WTC11 (cell line): Measurements from ENCODE around the gene ARHGAP10. TPM values are rescaled to one million over a fixed set of nuclear protein-coding genes. Genes with fewer than 3 reads are reported as not detected.

ENCODE experiments used
- ATAC-seq: fragments of 200-7000 bp; cut with Tn5 transposase; 2 replicates; pipeline ENCODE4 v1.10.0; 2021; ENCODE audit warnings: mild to moderate bottlenecking, moderate library complexity
- CTCF ChIA-PET: fragments of 300-600 bp; sonication (Branson Sonifier 250); formaldehyde crosslinking; loops from one replicate; lab custom pipeline; 2021; ENCODE audit warnings: antibody characterized with exemption; lab: Charles Lee
- POLR2A ChIA-PET: fragments of 350-600 bp; sonication (Branson Sonifier 250); formaldehyde crosslinking; loops from one replicate; lab custom pipeline; 2021; ENCODE audit warnings: antibody characterized with exemption; lab: Charles Lee
- DNase-seq: peaks from one replicate; pipeline ENCODE4 v3.0.0; 2021; ENCODE audit warnings: low spot score
- H3K27ac Mint-ChIP-seq: 2 replicates; pipeline ENCODE4 v1.8.0; 2021; ENCODE audit warnings: mixed read lengths
- H3K27me3 Mint-ChIP-seq: 2 replicates; pipeline ENCODE4 v1.8.0; 2021; ENCODE audit warnings: low read depth, mild to moderate bottlenecking, moderate library complexity, mixed read lengths
- H3K36me3 Mint-ChIP-seq: 2 replicates; pipeline ENCODE4 v1.8.0; 2021; ENCODE audit warnings: mixed read lengths
- H3K4me1 Mint-ChIP-seq: 2 replicates; pipeline ENCODE4 v1.8.0; 2022; ENCODE audit warnings: mixed read lengths
- H3K4me3 Mint-ChIP-seq: 2 replicates; pipeline ENCODE4 v1.8.0; 2021; ENCODE audit warnings: mild to moderate bottlenecking, moderate library complexity, mixed read lengths
- H3K9me3 Mint-ChIP-seq: 2 replicates; pipeline ENCODE4 v1.8.0; 2021; ENCODE audit warnings: mixed read lengths
- FOXJ3 ChIP-seq: sonication (generic); formaldehyde crosslinking; IDR thresholded peaks from 2 replicates; pipeline ENCODE4 v1.9.0; 2021; ENCODE audit warnings: missing genetic modification reagents, mild to moderate bottlenecking, borderline replicate concordance
- JAZF1 ChIP-seq: fragments of 250-450 bp; sonication (Bioruptor Pico); IDR thresholded peaks from 2 replicates; pipeline ENCODE4 v1.9.0; 2021; ENCODE audit warnings: moderate library complexity, mild to moderate bottlenecking, inconsistent platforms
- MYBL2 ChIP-seq: sonication (generic); formaldehyde crosslinking; IDR thresholded peaks from 2 replicates; pipeline ENCODE4 v1.8.1; 2023; ENCODE audit warnings: mild to moderate bottlenecking, moderate library complexity, missing genetic modification reagents
- NFE2L1 ChIP-seq: sonication (generic); formaldehyde crosslinking; IDR thresholded peaks from 2 replicates; pipeline ENCODE4 v1.8.1; 2023; ENCODE audit warnings: missing genetic modification reagents
- NR1H2 ChIP-seq: sonication (generic); formaldehyde crosslinking; IDR thresholded peaks from 2 replicates; pipeline ENCODE4 v1.9.0; 2021; ENCODE audit warnings: mild to moderate bottlenecking, moderate library complexity, missing genetic modification reagents
- NR2C2 ChIP-seq: sonication (generic); formaldehyde crosslinking; IDR thresholded peaks from 2 replicates; pipeline ENCODE4 v1.8.0; 2022; ENCODE audit warnings: mild to moderate bottlenecking, missing genetic modification reagents
- SOX15 ChIP-seq: fragments of 250-450 bp; sonication (Bioruptor Pico); IDR thresholded peaks from 2 replicates; pipeline ENCODE4 v1.9.0; 2021; ENCODE audit warnings: mild to moderate bottlenecking
- SP1 ChIP-seq: sonication (generic); formaldehyde crosslinking; conservative IDR thresholded peaks from 2 replicates; pipeline ENCODE4 v1.8.1; 2022; ENCODE audit warnings: missing genetic modification reagents
- TP53 ChIP-seq: sonication (generic); formaldehyde crosslinking; IDR thresholded peaks from 2 replicates; pipeline ENCODE4 v1.8.1; 2023; ENCODE audit warnings: mild to moderate bottlenecking, missing genetic modification reagents
- ZNF121 ChIP-seq: sonication (generic); formaldehyde crosslinking; IDR thresholded peaks from 2 replicates; pipeline ENCODE4 v1.8.0; 2023; ENCODE audit warnings: missing genetic modification reagents
- ZNF219 ChIP-seq: sonication (generic); formaldehyde crosslinking; IDR thresholded peaks from 2 replicates; pipeline ENCODE4 v1.8.0; 2023; ENCODE audit warnings: missing genetic modification reagents, mild to moderate bottlenecking, borderline replicate concordance
- ZNF232 ChIP-seq: sonication (generic); formaldehyde crosslinking; IDR thresholded peaks from 2 replicates; pipeline ENCODE4 v1.8.0; 2022; ENCODE audit warnings: mild to moderate bottlenecking, missing genetic modification reagents
- ZNF263 ChIP-seq: sonication (generic); formaldehyde crosslinking; IDR thresholded peaks from 2 replicates; pipeline ENCODE4 v1.8.1; 2022; ENCODE audit warnings: low read depth, mild to moderate bottlenecking, moderate library complexity, missing genetic modification reagents
- ZNF281 ChIP-seq: sonication (generic); formaldehyde crosslinking; IDR thresholded peaks from 2 replicates; pipeline ENCODE4 v1.8.0; 2023; ENCODE audit warnings: mild to moderate bottlenecking, missing genetic modification reagents
- ZNF317 ChIP-seq: sonication (generic); formaldehyde crosslinking; IDR thresholded peaks from 2 replicates; pipeline ENCODE4 v1.8.1; 2023; ENCODE audit warnings: low read depth, mild to moderate bottlenecking, moderate library complexity, missing genetic modification reagents, borderline replicate concordance
- ZNF396 ChIP-seq: fragments of 250-450 bp; sonication (Bioruptor Pico); IDR thresholded peaks from 2 replicates; pipeline ENCODE4 v1.8.0; 2021; ENCODE audit warnings: mild to moderate bottlenecking, moderate library complexity, borderline replicate concordance
- ZNF671 ChIP-seq: fragments of 250-450 bp; sonication (Bioruptor Pico); IDR thresholded peaks from 2 replicates; pipeline ENCODE4 v1.8.0; 2021; ENCODE audit warnings: mild to moderate bottlenecking
- total RNA-seq: library from RNA; stranded (reverse); gene quantifications from 3 replicates; pipeline ENCODE4 v1.2.3, GENCODE V29; 2021
- TF ChIP-seq, protein P1 (sequence below): sonication (generic); formaldehyde crosslinking; IDR thresholded peaks from 2 replicates; pipeline ENCODE4 v1.8.0; 2023; ENCODE audit warnings: missing genetic modification reagents, mild to moderate bottlenecking, borderline replicate concordance
- TF ChIP-seq, protein P2 (sequence below): sonication (generic); formaldehyde crosslinking; IDR thresholded peaks from 2 replicates; pipeline ENCODE4 v1.8.0; 2022; ENCODE audit warnings: mild to moderate bottlenecking, missing genetic modification reagents
- TF ChIP-seq, protein P3 (sequence below): fragments of 250-450 bp; sonication (Bioruptor Pico); IDR thresholded peaks from 2 replicates; pipeline ENCODE4 v1.9.0; 2021; ENCODE audit warnings: mild to moderate bottlenecking
- TF ChIP-seq, protein P4 (sequence below): sonication (generic); formaldehyde crosslinking; IDR thresholded peaks from 2 replicates; pipeline ENCODE4 v1.8.1; 2023; ENCODE audit warnings: mild to moderate bottlenecking, moderate library complexity, missing genetic modification reagents
- TF ChIP-seq, protein P5 (sequence below): fragments of 250-450 bp; sonication (Bioruptor Pico); IDR thresholded peaks from 2 replicates; pipeline ENCODE4 v1.9.0; 2021; ENCODE audit warnings: mild to moderate bottlenecking
- TF ChIP-seq, protein P6 (sequence below): fragments of 250-450 bp; sonication (Bioruptor Pico); IDR thresholded peaks from 2 replicates; pipeline ENCODE4 v1.8.0; 2021; ENCODE audit warnings: mild to moderate bottlenecking

ARHGAP10 gene
- total RNA-seq, 1 experiment from 2014 or later, result 9.6 TPM

DNA sequence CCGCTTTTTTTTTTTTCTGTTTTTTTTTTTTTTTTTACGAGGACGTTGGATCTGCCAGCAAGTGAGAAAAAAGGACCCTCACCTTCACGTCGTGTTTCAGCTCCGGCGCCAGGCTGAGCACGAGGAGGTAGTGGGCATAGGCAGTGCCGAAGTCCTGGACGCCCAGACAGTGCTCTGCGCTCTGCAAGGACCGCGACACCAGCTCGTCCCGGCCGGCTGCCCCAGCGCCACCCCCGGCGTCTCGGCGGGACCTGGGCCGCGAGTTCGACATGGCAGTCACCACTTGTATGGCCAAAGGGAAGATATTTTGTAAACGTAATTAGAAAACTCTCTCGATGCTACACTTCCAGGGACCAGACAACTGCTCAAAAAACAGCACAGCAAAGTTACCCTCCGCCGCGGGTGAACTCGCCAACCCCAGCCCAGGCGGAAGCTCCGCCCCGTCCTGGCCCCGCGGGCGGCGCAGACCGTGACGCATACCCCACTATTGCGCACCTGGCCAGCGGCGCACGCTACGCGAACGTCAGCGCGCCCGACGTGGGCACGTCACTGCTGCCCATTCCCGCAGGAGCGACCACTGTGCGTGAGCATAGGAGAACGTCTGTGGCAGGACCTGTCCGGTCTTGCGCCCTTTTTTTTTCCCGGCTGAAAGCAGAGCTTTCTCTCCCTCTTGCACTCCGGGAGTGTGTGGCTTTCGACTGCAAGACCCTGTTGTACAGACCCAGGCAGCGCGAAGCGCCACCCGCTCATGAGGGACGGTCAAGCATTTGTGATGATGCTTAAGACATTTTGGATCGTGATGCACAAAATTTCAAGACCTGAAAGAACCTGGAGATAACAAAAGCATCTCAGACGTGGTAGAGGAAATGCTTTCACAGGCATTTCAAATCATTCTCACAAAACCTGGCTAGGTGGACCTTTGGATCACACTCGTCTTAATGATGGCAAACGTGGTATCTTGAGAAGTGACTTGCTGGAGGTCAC, 47.9 kb upstream of the ARHGAP10 start, which contains the start of gene PRMT9:
Gene PRMT9, minus strand, starts transcription at position 447 of the 984 bp plus-strand sequence. Its CDS starts 176 bp downstream, at position 271.
- ATAC-seq (peak; percentile 93), DNase-seq (peak; percentile 83)
- Mint-ChIP-seq H3K27me3 (peaks cover 4% of the 10 kb centered on the region; the same call in 1 of the 2 replicates), H3K4me3 (peak within 1 kb of the TSS; percentile 84), H3K4me1 (peaks cover 20% of the 10 kb centered on the region), H3K36me3 (peaks cover under 1% of the 10 kb centered on the region), H3K9me3 (no peaks in the 10 kb centered on the region), H3K27ac (peak within 1 kb of the TSS; percentile 97)
- CTCF ChIA-PET, result interaction anchor here (0.6 to 3.3 kb wide), 6 partner anchors 43 to 333 kb away, joined by 3 to 34 read pairs (median 4); partner anchors contain the start of gene TMEM184C
- POLR2A ChIA-PET, result interaction anchor here (1.1 to 2.3 kb wide), 5 partner anchors 9 to 67 kb away, joined by 3 to 17 read pairs (median 4); partner anchors contain the start of genes ARHGAP10 and TMEM184C
- TF ChIP-seq TP53 (CRISPR knock-in tag) (no peak), ZNF396 (no peak), MYBL2 (no peak), NR2C2 (no peak), JAZF1 (CRISPR knock-in tag) (no peak), ZNF219 (CRISPR knock-in tag) (no peak), ZNF121 (no peak), ZNF671 (no peak), ZNF317 (CRISPR knock-in tag) (no peak), NFE2L1 (no peak), ZNF232 (CRISPR knock-in tag) (peak; percentile 87), FOXJ3 (CRISPR knock-in tag) (no peak), ZNF263 (CRISPR knock-in tag) (no peak), NR1H2 (CRISPR knock-in tag) (no peak), SP1 (peak; percentile 92), ZNF281 (CRISPR knock-in tag) (no peak), SOX15 (CRISPR knock-in tag) (no peak)
- TF ChIP-seq, protein P1, sequence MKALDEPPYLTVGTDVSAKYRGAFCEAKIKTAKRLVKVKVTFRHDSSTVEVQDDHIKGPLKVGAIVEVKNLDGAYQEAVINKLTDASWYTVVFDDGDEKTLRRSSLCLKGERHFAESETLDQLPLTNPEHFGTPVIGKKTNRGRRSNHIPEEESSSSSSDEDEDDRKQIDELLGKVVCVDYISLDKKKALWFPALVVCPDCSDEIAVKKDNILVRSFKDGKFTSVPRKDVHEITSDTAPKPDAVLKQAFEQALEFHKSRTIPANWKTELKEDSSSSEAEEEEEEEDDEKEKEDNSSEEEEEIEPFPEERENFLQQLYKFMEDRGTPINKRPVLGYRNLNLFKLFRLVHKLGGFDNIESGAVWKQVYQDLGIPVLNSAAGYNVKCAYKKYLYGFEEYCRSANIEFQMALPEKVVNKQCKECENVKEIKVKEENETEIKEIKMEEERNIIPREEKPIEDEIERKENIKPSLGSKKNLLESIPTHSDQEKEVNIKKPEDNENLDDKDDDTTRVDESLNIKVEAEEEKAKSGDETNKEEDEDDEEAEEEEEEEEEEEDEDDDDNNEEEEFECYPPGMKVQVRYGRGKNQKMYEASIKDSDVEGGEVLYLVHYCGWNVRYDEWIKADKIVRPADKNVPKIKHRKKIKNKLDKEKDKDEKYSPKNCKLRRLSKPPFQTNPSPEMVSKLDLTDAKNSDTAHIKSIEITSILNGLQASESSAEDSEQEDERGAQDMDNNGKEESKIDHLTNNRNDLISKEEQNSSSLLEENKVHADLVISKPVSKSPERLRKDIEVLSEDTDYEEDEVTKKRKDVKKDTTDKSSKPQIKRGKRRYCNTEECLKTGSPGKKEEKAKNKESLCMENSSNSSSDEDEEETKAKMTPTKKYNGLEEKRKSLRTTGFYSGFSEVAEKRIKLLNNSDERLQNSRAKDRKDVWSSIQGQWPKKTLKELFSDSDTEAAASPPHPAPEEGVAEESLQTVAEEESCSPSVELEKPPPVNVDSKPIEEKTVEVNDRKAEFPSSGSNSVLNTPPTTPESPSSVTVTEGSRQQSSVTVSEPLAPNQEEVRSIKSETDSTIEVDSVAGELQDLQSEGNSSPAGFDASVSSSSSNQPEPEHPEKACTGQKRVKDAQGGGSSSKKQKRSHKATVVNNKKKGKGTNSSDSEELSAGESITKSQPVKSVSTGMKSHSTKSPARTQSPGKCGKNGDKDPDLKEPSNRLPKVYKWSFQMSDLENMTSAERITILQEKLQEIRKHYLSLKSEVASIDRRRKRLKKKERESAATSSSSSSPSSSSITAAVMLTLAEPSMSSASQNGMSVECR (CRISPR knock-in tag), result 0 out of 2 replicates have a peak, but pooled peaks have one; percentile 30
- TF ChIP-seq, protein P2, sequence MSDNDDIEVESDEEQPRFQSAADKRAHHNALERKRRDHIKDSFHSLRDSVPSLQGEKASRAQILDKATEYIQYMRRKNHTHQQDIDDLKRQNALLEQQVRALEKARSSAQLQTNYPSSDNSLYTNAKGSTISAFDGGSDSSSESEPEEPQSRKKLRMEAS (CRISPR knock-in tag), result peak; percentile 88
- TF ChIP-seq, protein P3, sequence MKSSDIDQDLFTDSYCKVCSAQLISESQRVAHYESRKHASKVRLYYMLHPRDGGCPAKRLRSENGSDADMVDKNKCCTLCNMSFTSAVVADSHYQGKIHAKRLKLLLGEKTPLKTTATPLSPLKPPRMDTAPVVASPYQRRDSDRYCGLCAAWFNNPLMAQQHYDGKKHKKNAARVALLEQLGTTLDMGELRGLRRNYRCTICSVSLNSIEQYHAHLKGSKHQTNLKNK, result no peak
- TF ChIP-seq, protein P4, sequence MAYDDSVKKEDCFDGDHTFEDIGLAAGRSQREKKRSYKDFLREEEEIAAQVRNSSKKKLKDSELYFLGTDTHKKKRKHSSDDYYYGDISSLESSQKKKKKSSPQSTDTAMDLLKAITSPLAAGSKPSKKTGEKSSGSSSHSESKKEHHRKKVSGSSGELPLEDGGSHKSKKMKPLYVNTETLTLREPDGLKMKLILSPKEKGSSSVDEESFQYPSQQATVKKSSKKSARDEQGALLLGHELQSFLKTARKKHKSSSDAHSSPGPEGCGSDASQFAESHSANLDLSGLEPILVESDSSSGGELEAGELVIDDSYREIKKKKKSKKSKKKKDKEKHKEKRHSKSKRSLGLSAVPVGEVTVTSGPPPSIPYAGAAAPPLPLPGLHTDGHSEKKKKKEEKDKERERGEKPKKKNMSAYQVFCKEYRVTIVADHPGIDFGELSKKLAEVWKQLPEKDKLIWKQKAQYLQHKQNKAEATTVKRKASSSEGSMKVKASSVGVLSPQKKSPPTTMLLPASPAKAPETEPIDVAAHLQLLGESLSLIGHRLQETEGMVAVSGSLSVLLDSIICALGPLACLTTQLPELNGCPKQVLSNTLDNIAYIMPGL, result peak; percentile 72; the same call in 1 of the 2 replicates
- TF ChIP-seq, protein P5, sequence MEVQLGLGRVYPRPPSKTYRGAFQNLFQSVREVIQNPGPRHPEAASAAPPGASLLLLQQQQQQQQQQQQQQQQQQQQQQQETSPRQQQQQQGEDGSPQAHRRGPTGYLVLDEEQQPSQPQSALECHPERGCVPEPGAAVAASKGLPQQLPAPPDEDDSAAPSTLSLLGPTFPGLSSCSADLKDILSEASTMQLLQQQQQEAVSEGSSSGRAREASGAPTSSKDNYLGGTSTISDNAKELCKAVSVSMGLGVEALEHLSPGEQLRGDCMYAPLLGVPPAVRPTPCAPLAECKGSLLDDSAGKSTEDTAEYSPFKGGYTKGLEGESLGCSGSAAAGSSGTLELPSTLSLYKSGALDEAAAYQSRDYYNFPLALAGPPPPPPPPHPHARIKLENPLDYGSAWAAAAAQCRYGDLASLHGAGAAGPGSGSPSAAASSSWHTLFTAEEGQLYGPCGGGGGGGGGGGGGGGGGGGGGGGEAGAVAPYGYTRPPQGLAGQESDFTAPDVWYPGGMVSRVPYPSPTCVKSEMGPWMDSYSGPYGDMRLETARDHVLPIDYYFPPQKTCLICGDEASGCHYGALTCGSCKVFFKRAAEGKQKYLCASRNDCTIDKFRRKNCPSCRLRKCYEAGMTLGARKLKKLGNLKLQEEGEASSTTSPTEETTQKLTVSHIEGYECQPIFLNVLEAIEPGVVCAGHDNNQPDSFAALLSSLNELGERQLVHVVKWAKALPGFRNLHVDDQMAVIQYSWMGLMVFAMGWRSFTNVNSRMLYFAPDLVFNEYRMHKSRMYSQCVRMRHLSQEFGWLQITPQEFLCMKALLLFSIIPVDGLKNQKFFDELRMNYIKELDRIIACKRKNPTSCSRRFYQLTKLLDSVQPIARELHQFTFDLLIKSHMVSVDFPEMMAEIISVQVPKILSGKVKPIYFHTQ, result no peak
- TF ChIP-seq, protein P6, sequence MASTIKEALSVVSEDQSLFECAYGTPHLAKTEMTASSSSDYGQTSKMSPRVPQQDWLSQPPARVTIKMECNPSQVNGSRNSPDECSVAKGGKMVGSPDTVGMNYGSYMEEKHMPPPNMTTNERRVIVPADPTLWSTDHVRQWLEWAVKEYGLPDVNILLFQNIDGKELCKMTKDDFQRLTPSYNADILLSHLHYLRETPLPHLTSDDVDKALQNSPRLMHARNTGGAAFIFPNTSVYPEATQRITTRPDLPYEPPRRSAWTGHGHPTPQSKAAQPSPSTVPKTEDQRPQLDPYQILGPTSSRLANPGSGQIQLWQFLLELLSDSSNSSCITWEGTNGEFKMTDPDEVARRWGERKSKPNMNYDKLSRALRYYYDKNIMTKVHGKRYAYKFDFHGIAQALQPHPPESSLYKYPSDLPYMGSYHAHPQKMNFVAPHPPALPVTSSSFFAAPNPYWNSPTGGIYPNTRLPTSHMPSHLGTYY (CRISPR knock-in tag), result no peak
